ENCODE measurements around the gene FER1L5.

Gene FER1L5

DNA sequence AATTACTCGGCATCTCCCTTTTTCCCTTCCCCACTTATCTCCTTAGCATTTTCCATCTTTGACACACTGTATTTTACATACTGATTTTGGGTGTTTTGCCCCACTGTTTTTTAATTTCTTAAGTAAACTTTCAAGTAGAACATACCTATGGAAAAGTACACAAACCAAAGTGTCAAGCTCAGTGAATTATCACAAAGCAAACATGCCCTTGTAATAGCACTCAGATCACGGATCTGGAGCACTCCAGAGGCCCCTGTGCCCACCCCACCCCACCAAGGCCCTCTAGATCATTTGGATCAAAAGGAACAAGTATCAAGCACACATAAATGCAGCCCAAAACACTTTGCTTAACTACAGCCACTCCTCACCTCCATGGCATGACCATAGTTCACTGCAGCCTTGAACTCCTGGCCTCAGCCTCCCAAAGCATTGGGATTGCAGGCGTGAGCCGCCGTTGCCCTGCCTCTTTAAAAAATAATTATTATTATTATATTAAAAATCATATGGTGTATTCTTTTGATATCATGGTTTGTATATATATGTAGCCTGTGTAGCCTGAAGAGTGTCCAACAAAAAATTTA, 38.1 kb downstream of the FER1L5 start:
- no peak for DNase-seq (ENCODE audit: low read depth, low spot score)

DNA sequence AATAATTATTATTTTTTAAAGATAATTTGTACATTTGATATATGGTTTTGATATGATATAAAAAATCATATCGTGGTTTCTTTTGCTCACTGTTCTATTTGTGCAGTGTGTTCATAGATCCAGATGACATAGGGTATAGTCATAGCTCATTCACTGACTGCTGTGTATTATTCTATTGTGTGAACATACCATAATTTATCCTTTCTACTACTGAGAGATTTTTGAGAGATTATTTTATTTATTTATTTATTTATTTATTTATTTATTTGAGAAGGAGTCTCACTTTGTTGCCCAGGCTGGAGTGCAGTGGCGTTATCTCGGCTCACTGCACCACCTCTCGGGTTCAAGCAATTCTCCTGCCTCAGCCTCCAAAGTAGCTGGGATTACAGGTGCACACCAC, 39.0 kb downstream of the FER1L5 start:
- DNase-seq (ENCODE audit: low read depth, low spot score) = no peak

- no peak for DNase-seq (ENCODE audit: low read depth, low spot score)
Measured at GRCh38 chr2:96683307-96683706, 40.7 kb downstream of the FER1L5 start.

DNA sequence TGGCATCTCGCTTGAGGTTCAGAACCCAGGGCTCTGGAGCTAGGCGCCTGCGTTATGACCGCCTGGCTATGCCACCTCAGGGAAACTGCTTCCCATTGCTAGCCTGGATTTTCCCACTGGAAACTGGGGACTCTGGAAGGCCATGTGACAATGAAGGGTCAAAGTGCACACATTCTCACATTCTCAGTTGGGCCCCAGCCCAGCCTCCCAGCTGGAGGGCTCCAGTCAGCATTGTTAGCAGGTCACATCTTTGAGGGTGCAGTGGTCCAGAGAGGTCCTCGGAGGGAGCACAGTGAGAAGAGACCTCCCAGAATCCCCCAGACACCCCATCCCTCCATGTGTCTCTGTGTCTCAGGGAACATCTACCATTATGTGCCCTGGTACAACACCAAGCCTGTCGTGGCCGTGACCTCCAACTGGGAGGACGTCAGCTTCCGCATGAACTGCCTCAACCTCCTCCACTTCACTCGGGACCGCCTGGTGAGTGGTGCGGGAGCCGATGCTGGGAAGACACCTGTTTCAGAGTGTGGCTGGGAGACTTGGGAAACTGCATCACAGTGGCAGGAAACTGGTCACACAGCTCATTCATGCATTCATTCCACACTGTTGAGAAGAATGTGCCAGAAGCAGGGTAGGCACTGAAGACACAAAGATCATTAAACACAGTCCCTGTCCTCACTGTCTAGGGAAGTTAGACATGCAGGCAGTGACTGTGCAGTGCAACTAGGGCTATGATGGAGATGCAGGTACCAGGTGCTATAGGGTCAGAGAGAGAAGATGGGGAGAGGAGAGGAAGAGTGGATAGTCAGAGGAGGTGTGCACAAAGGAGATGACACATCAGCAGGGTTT, 41.6 kb downstream of the FER1L5 start:
- no peak for DNase-seq (ENCODE audit: low read depth, low spot score)

DNA sequence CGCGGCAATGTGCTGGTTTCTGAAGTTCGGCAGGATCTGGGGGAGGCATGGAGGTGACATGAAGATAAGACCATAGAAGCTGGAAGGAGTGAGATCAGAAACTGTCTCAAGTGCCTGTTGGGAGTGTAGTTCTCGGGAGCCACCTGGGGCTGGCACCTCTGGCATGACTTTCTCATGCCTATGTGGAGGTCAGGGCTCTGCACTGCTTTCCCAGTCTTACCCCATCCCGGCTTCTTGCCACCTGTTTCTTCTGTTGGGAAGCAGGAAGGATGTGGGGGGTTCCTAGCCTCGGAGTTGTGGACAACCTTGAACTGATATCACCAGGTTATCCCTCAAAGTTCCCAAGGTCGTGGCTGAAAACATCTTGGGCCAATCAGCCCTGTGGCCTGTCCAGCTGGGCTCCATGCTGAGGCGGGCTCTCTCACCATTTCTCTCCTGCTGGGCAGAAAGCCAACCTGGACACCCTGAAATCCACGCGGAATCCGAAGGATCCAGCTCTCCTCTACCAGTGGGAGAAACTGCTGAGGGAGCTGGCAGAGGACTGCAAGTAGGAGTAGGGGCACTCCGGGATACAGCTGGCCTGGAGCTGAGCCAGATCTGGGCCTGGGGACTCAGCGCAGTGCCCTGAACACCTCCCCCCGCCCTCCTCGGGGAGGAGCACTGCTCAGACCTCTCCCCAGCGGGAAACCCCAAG, 42.5 kb downstream of the FER1L5 start:
- DNase-seq (ENCODE audit: low read depth, low spot score) = no peak

DNA sequence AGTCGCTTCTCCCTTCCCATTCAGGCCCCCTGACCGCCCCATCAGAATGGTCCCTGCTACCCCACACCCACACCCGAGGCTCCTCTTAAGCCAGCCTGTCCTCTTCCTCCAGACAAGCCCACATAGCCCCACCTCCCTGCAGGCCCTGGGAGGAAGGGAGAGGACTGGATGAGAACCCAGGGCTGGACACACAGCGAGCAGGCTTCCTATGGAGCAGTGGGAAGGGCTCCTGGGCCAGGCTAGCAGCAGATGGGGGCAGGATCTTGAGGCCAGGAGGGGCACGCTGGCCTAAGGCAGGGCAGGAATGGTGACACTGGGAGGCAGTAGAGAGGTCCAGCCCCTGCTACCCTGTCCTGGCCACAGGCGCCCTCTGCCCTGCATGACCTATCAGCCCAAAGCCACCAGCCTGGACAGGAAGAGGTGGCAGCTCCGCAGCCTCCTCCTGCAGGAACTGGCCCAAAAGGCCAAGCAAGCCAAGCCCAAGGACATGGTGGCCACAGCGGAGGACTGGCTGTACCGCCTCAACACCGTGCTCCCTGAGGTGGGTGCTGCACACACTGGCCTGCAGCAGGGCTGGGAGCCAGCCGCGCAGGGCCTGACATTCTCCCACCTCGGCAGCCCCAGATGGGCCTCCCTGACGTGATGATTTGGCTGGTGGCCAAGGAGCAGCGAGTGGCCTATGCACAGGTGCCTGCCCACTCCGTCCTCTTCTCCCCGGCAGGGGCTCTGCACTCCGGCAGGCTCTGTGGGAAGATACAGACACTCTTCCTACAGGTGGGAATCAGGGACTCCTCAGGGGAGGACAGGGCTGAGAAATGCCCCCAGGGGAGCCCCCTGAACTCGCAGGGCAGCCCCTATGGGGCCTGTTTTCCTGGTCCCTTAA, 43.3 kb downstream of the FER1L5 start:
- DNase-seq (ENCODE audit: low read depth, low spot score) = no peak

- no peak for DNase-seq (ENCODE audit: low read depth, low spot score)
Measured at GRCh38 chr2:96687266-96687665, 44.7 kb downstream of the FER1L5 start.

DNA sequence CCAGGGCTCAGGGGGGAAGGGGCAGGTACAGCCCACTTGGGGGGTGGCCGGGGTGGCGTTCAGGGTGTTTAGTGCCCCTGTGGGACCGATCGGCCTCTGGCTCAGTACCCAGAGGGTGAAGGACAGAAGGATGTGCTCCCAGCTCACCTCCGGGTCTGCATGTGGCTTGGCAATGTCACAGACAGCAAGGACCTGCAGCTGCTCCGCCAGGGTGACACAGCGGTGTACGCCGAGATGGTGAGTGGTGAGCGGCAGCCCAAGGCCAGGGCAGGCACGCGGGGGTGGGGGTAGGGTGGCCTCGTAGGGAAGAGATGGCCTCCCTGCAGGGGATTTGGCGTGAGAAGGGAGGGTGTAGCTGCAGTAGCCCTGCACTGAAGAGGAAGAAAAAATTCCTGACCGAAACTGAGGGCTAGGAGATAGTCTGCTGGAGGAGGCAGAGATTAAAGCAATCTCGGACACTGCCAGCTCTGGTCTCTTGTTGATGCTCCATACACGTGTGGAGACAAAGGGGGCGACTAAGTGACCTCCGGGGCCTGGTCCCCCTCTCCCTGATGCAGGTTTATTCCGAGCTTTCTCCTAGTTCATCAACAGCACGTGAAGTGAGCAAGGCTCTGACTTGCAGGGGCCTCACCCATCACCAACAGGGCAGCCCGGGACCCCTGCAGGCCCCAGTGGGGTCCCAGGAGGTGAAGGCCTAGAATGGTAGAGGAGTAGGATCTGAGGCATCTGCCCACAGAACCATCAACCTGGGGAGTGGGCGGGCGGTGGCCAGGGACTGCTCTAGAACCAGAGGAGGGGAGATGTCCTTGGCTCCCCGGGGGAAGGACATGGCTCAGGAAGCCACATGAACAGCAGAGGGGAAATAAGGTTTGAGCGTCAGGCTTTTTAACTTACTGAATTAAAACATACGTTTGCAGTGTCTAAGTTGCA, 45.4 kb downstream of the FER1L5 start:
- no peak for DNase-seq (ENCODE audit: low read depth, low spot score)

DNA sequence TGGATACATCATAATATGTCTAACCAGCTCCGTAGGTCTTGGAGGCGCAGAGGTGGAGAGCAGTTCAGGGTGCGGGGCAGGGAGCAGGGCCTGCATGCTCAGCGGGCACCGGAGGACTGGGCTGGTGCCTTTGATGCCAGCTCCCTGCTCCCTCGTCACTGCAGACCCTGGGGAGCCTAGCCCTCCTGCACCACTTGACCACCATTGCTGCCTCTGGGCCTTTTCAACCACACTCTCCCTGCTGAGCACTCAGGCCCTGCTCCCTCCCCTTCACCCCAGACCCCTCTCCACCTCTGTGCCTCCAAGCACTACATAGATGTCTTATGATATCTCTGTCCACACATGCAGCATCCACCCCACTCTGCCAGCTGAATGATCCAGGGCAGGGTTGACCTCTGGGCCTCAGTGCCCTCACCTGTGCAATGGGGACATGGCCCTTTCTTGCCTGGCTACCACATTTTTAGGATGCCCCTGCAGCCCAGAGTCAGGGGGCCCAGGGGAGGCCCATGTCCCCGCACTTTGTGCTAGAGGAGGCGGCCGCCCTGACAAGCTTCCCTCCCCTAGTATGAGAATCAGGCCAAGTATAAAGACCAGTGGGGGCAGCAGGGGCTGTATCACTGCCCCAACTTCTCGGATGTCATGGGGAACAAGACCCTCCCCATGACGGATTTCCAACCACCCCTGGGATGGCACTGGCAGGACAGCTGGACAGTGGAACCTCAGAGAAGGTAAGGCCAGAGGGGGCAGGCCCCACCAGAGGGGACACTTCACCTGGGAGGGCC, 46.3 kb downstream of the FER1L5 start:
- DNase-seq (ENCODE audit: low read depth, low spot score) = no peak

GRCh38 chr2:96689431-96689991, 46.9 kb downstream of the FER1L5 start:
- no peak for DNase-seq (ENCODE audit: low read depth, low spot score)

- no peak for DNase-seq (ENCODE audit: low read depth, low spot score)
Measured at GRCh38 chr2:96690306-96691021, 47.9 kb downstream of the FER1L5 start.

- DNase-seq (ENCODE audit: low read depth, low spot score) = no peak
Measured at GRCh38 chr2:96691022-96691612, 48.6 kb downstream of the FER1L5 start.

DNA sequence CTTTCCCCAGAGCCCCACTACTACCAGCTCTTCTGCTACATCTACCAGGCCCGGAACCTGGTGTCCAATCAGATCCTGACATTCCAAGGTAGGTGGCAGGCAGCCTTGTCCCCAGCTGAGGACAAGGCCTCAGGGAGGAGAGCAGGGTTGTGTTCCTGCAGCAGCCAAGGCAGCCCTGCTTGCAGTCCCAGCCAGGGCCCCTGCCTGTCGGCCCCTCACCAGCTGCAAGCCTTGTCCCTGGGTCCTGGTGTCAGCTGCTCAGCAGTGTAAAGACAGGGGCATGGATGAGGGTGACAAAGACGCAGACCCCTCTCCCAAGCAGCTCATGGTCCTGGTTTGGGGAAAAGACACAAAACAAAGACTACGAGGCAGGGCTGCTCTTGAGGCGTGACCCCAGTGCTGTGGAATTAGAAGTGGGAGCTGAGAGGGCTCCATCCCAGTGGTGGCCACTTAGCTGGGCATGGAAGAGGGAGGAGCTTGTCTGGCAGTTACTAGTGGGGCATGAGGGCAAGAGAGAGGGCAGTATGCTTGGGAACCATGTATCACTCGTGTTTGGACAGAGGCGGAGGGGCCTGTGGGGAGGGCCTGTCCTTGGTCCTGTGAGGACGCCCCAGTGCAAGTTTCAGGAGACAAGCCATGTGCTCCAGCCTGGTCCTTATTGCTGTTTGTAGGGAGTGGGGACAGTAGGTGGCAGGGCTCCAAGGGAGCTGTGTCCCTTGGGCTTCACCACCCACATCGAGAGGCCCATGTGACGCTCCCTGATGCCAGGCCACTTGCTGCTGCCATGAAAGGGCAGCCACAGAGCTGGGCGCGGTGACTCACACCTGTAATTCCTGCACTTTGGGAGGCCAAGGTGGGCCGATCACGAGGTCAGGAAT, 49.8 kb downstream of the FER1L5 start:
- DNase-seq (ENCODE audit: low read depth, low spot score) = no peak

- DNase-seq (ENCODE audit: low read depth, low spot score) = no peak
Measured at GRCh38 chr2:96693286-96694200, 51.0 kb downstream of the FER1L5 start.

DNA sequence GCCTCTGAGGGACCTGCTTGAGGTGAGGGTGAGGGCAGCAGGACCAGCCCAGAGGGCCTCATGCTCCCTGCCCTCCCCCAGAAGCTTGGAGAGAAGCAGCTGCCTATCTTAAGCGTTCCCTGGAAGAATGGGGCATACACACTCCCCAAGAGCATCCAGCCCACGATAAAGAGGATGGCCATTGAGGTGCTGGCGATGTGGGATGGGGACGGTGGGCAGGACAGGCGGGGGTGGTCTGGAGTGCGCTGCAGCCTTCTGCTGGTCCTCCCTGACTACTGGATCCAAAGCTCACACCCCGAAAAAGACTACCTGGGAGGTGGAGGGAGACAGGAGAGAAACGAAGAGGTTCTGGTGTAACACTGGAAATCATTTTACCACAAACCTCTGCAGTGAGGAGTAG, 51.7 kb downstream of the FER1L5 start:
- no peak for DNase-seq (ENCODE audit: low read depth, low spot score)

DNA sequence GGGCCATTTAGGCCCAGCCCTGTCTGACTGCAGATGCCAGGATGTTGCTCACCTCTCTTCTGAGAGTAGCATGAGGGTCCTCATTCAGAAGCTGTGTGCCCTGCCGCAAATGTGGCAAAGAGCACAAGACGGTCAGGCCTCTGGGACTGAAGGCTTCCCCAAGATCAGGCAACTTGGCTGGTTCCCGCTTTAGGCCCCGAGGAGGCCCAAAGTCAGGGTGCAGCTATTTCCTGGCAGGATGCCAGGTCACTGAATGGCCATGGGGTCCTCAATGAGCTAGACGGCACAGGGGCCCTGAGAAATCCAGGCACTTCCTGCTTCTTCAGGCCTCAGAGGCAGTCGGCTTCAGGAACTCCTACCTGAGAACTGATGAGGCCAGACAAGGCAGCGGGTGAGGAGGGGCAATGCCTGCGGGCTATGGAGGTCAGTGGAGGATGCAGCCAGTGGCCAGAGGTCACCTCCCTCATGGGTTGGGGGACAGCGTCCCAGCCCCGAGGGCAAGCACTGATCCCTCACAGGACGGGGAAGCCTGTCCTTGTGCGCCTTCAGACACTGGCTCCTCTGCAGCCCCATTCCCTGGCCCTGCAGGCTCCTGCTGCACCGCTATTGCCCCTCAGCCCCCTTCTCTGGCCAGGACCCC, 52.4 kb downstream of the FER1L5 start:
- no peak for DNase-seq (ENCODE audit: low read depth, low spot score)
